Type B pancreatic cell (in vitro differentiated cells): ENCODE data around the gene SLC35B2. TPM values are rescaled to one million over a fixed set of nuclear protein-coding genes. Genes with fewer than 3 reads are reported as not detected.

Source experiments
- DNase-seq: peaks from one replicate; pipeline ENCODE4 v3.0.0; 2021; ENCODE audit warnings: mixed read lengths; ENCODE audit not compliant: unreplicated experiment; ENCODE audit errors: extremely low spot score
- H3K27ac Mint-ChIP-seq: 2 replicates; pipeline ENCODE4 v1.8.0; 2021; ENCODE audit warnings: mild to moderate bottlenecking, mixed read lengths
- H3K27me3 Mint-ChIP-seq: 2 replicates; pipeline ENCODE4 v1.8.0; 2021; ENCODE audit warnings: mixed read lengths
- H3K36me3 Mint-ChIP-seq: 2 replicates; pipeline ENCODE4 v1.8.0; 2021; ENCODE audit warnings: mixed read lengths
- H3K4me1 Mint-ChIP-seq: one replicate; pipeline ENCODE4 v1.8.0; 2021; ENCODE audit warnings: mixed read lengths; ENCODE audit not compliant: unreplicated experiment
- H3K4me3 Mint-ChIP-seq: 2 replicates; pipeline ENCODE4 v1.8.0; 2021; ENCODE audit warnings: mild to moderate bottlenecking, mixed read lengths
- H3K9me3 Mint-ChIP-seq: 2 replicates; pipeline ENCODE4 v1.8.0; 2021; ENCODE audit warnings: mixed read lengths
- total RNA-seq: library from RNA; stranded (reverse); gene quantifications from 2 replicates; pipeline ENCODE4 v1.2.1, GENCODE V29; 2021; ENCODE audit warnings: low replicate concordance
- TF ChIP-seq, protein P1 (sequence below): fragments of 200-600 bp; sonication (generic); conservative IDR thresholded peaks from 2 replicates; pipeline ENCODE4 v1.5.0; 2021; ENCODE audit warnings: antibody characterized with exemption, mild to moderate bottlenecking

SLC35B2 gene
- total RNA-seq, 1 donor from 2014 or later = 39.6 TPM

DNA sequence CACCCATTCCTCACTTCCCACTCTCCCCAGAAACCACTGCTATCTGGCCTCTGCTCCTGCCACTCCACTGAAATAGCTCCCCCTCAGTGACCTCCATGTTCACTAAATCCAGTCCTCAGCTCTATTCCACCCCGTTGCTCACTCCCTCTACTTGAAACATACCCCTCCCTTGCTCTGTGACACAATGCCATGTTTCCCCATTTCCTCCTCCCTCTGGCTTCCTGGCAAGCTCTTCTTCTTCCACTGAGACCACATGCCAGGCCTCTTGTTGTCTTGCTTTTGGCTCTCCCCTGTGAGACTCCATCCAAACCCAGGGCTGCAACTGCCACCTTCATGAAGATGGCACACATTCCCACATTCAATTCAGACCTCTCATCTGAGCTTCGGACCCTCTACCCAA lies 26.8 kb upstream of the SLC35B2 start:
- no peak for DNase-seq
- H3K4me1 Mint-ChIP-seq = no peaks in the 10 kb centered on the region
- H3K9me3 Mint-ChIP-seq = no peaks in the 10 kb centered on the region
- peaks cover 81% of the 10 kb centered on the region for H3K27me3 Mint-ChIP-seq
- H3K36me3 Mint-ChIP-seq = no peaks in the 10 kb centered on the region
- no peak overlapping the region for H3K4me3 Mint-ChIP-seq
- H3K27ac Mint-ChIP-seq = no peak overlapping the region
- TF ChIP-seq, protein P1, sequence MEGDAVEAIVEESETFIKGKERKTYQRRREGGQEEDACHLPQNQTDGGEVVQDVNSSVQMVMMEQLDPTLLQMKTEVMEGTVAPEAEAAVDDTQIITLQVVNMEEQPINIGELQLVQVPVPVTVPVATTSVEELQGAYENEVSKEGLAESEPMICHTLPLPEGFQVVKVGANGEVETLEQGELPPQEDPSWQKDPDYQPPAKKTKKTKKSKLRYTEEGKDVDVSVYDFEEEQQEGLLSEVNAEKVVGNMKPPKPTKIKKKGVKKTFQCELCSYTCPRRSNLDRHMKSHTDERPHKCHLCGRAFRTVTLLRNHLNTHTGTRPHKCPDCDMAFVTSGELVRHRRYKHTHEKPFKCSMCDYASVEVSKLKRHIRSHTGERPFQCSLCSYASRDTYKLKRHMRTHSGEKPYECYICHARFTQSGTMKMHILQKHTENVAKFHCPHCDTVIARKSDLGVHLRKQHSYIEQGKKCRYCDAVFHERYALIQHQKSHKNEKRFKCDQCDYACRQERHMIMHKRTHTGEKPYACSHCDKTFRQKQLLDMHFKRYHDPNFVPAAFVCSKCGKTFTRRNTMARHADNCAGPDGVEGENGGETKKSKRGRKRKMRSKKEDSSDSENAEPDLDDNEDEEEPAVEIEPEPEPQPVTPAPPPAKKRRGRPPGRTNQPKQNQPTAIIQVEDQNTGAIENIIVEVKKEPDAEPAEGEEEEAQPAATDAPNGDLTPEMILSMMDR = no peak

DNA sequence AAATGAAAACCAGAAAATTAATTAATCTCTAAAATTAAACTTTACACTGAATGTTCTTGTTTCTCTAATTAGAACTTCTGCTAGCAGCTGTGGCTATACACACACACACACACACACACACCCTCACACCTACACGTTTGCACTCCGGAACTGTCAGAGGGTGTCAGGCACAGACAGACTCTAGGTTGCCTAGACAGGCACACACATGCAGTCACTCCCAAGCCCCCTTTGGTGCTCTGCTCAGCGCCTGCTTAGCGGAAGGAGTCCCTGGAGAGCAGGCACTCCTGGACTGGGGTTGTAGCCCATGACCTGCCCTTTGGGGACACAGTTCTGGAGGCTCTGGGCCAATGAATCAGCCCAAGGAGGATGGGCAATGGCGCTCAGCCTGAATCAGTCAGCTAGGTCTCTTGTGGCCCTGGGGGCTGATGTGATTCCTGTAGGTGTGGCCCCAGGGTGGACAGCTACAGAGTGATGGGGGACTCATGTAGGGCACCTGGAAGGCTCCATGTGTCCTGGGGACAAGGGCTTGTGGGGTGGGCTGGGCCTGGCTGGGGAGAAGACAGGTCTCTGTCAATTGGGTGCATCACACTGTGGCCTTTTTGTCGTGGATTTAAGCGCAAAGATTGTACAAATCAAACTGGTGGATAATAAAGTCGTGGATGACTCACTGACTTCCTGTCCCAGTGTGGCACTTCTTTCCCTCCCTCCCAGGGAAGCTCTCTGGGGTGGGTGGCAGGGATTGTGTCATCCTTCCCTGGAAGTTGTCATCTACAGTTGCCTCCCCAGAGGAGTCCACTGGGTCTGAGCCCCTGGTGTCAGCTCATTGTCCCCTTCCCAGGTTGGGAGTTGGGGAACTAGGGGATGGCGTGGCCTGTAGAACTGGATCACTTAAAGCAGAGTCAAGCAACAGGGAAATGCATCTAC lies 21.7 kb upstream of the SLC35B2 start:
- H3K4me1 Mint-ChIP-seq = no peaks in the 10 kb centered on the region
- no peaks in the 10 kb centered on the region for H3K9me3 Mint-ChIP-seq
- TF ChIP-seq, protein P1 = no peak
- H3K4me3 Mint-ChIP-seq = no peak overlapping the region
- no peak overlapping the region for H3K27ac Mint-ChIP-seq
- no peak for DNase-seq
- H3K27me3 Mint-ChIP-seq = peaks cover 66% of the 10 kb centered on the region
- no peaks in the 10 kb centered on the region for H3K36me3 Mint-ChIP-seq

GRCh38 chr6:44278315-44278714 lies 21.0 kb upstream of the SLC35B2 start:
- Mint-ChIP-seq H3K36me3 (no peaks in the 10 kb centered on the region), H3K4me3 (no peak overlapping the region), H3K9me3 (no peaks in the 10 kb centered on the region), H3K27me3 (peaks cover 63% of the 10 kb centered on the region), H3K27ac (no peak overlapping the region), H3K4me1 (no peaks in the 10 kb centered on the region)
- DNase-seq = no peak
- TF ChIP-seq, protein P1 = no peak

- no peak for DNase-seq
- H3K27ac Mint-ChIP-seq = no peak overlapping the region
- TF ChIP-seq, protein P1 = no peak
- H3K9me3 Mint-ChIP-seq = no peaks in the 10 kb centered on the region
- no peaks in the 10 kb centered on the region for H3K4me1 Mint-ChIP-seq
- H3K36me3 Mint-ChIP-seq = no peaks in the 10 kb centered on the region
- peaks cover 64% of the 10 kb centered on the region for H3K27me3 Mint-ChIP-seq
- no peak overlapping the region for H3K4me3 Mint-ChIP-seq
Observed at GRCh38 chr6:44277763-44278162, 20.4 kb upstream of the SLC35B2 start.

DNA sequence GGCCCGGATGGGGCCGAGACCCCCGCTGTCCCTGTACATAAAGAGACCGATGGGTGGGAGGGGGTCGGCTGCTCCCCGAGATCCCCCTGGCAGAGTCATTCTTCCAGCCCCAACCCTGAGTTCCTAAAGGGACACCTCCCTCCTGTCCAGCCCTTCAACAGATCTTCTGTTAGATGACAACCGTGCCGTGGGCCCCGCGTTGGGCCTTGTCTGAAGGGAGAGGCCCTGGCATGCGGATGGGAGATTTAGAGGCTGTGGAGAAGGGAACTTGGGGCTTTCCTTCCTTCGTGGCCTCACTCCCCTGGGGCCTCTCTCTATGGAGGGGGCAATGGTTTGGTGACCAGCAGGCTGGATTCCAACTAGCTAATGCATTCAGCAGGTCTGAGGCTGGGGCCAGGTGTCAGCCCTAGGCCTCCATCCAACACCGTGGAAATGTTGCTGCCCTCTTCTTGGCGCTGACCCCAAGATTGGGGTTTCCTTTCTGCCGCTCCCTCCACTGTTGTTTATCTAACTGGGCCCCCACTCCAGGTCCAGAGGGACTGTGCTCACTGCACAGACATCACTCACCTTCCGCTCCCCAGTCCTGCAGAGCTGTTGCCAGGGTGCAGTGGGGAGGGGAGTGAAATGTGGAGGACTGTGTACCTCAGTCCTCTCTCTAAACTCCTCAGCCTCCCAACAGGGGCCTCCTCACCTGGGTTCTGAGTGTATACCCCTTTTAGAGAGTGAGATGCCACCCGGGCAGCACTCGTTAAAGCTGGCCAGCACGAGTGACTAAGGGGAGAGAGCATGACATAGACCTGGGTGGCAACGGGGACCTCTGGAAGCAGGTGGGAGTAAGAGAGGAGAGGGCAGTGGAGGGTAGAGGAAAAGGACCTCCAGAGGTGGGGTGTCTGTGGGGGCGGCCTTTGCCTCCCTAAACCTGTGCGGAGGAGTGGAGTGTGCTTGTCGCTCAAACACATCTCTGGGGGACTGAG lies 19.6 kb upstream of the SLC35B2 start:
- Mint-ChIP-seq H3K27me3 (peaks cover 67% of the 10 kb centered on the region), H3K4me1 (no peaks in the 10 kb centered on the region), H3K4me3 (no peak overlapping the region), H3K27ac (no peak overlapping the region), H3K9me3 (no peaks in the 10 kb centered on the region), H3K36me3 (no peaks in the 10 kb centered on the region)
- TF ChIP-seq, protein P1 = no peak
- DNase-seq = no peak
